ENCODE data around the gene SESN3. TPM values are rescaled to one million over a fixed set of nuclear protein-coding genes. Genes with fewer than 3 reads are reported as not detected.

SESN3 gene
- total RNA-seq, 1 experiment from 2014 or later, result 0.44 TPM

- DNase-seq (ENCODE audit: low read depth), result no peak
These were observed 109.3 kb downstream of the SESN3 start for GRCh38 chr11:95121698-95122097.

GRCh38 chr11:95119361-95120060, 111.5 kb downstream of the SESN3 start:
- DNase-seq (ENCODE audit: low read depth), result peak; percentile 60

- DNase-seq (ENCODE audit: low read depth), result no peak
These were observed 115.4 kb downstream of the SESN3 start for GRCh38 chr11:95115597-95115996.

Other genes starting within 250 kb of the SESN3 start
- gene KDM4E, start 205.9 kb downstream of the SESN3 start, total RNA-seq (2014; rRNA removed; shearing (Covaris generic)), result not detected in 2 replicates
- gene KDM4F, start 181.8 kb downstream of the SESN3 start, total RNA-seq (2014; rRNA removed; shearing (Covaris generic)), result not detected in 2 replicates
- gene SRSF8, start 164.3 kb downstream of the SESN3 start, total RNA-seq (2014; rRNA removed; shearing (Covaris generic)), result 12.8 and 25.3 TPM in 2 replicates
- 12.5 and 19.0 TPM in 2 replicates for gene ENDOD1, start 141.4 kb downstream of the SESN3 start, total RNA-seq (2014; rRNA removed; shearing (Covaris generic))

Data from M059J (cell line).